ENCODE data around the gene RAPGEF3. TPM values are rescaled to one million over a fixed set of nuclear protein-coding genes. Genes with fewer than 3 reads are reported as not detected.

The RAPGEF3 gene
- total and polyA plus RNA-seq, 2 donors from 2014 or later: 84.3 to 179 TPM

DNA sequence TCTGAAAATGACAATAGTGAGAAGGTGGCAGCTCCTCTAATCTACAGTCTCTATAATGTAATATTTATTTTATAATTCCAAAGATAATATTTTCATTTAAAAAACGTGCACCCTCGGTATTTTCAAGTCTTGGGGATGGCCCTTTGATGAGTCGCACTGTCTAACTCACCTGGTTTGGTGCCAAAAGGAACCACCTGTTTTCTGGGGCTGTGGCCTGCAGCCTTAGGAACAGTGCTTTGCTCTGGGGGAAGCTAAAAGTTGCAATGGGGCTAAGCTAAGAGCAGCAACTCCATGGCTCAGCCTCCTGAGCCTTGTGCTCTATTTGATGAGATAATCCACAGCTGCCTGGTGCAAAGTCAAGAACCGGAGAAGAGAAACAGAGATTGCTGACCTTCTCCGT is 27.0 kb downstream of the RAPGEF3 start:
- DNase-seq (no peak), FAIRE-seq (no peak)
- Histone ChIP-seq H3K9me3 (ENCODE audit: control insufficient read depth in 2 of 3, insufficient read depth in 1 of 3, low read length in 3 of 3) (no peaks in the 10 kb centered on the region), H3K36me3 (ENCODE audit: control insufficient read depth in 2 of 3, insufficient read depth in 3 of 3, low read length in 3 of 3) (peaks cover 0 to 3% (median 0%) of the 10 kb centered on the region in 3 donors), H3K9ac (ENCODE audit: low read length in 3 of 3) (no peak overlapping the region), H3K4me1 (ENCODE audit: control insufficient read depth in 2 of 3, insufficient read depth in 2 of 3, low read depth in 1 of 3, low read length in 3 of 3) (peaks cover 4 to 23% (median 14%) of the 10 kb centered on the region in 3 donors), H3K27ac (ENCODE audit: low read depth in 2 of 2, low read length in 2 of 2) (no peak overlapping the region), H3K4me3 (ENCODE audit: low read length in 3 of 3) (no peak overlapping the region), H3K27me3 (ENCODE audit: control insufficient read depth, insufficient read depth, low read length) (no peaks in the 10 kb centered on the region)
- TF ChIP-seq, protein P1, sequence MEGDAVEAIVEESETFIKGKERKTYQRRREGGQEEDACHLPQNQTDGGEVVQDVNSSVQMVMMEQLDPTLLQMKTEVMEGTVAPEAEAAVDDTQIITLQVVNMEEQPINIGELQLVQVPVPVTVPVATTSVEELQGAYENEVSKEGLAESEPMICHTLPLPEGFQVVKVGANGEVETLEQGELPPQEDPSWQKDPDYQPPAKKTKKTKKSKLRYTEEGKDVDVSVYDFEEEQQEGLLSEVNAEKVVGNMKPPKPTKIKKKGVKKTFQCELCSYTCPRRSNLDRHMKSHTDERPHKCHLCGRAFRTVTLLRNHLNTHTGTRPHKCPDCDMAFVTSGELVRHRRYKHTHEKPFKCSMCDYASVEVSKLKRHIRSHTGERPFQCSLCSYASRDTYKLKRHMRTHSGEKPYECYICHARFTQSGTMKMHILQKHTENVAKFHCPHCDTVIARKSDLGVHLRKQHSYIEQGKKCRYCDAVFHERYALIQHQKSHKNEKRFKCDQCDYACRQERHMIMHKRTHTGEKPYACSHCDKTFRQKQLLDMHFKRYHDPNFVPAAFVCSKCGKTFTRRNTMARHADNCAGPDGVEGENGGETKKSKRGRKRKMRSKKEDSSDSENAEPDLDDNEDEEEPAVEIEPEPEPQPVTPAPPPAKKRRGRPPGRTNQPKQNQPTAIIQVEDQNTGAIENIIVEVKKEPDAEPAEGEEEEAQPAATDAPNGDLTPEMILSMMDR (IDR thresholded peaks at IDR 0.05; ENCODE audit: borderline replicate concordance, extremely low read depth, insufficient read depth): no peak
- intact Hi-C loops (cut with DNase I): no loop called here

DNA sequence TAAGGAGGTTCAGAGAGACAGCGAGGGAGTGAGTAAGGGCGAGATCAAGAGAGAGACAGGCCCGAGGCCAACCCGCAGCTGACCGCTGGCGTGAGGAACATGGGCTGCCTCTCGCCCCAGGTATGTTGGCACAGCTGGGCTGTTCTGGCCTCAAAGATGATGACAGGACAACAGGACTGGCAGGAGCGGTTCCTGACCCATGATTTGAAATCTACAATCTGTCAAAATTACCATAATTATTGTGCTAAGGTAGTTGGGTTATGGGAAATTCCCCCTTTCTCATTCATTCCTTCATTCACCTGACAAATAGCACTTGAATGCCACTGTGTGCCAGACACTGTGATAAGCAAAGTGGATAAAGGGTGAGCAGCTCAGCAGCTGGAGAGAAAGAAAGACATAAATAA is 28.3 kb downstream of the RAPGEF3 start:
- Histone ChIP-seq H3K27ac (ENCODE audit: low read depth in 2 of 2, low read length in 2 of 2) (no peak overlapping the region), H3K4me3 (ENCODE audit: low read length in 3 of 3) (no peak overlapping the region), H3K36me3 (ENCODE audit: control insufficient read depth in 2 of 3, insufficient read depth in 3 of 3, low read length in 3 of 3) (no peaks in the 10 kb centered on the region), H3K27me3 (ENCODE audit: control insufficient read depth, insufficient read depth, low read length) (no peaks in the 10 kb centered on the region), H3K9me3 (ENCODE audit: control insufficient read depth in 2 of 3, insufficient read depth in 1 of 3, low read length in 3 of 3) (no peaks in the 10 kb centered on the region), H3K4me1 (ENCODE audit: control insufficient read depth in 2 of 3, insufficient read depth in 2 of 3, low read depth in 1 of 3, low read length in 3 of 3) (peaks cover 4 to 10% (median 5%) of the 10 kb centered on the region in 3 donors), H3K9ac (ENCODE audit: low read length in 3 of 3) (no peak overlapping the region)
- TF ChIP-seq, protein P1 (IDR thresholded peaks at IDR 0.05; ENCODE audit: borderline replicate concordance, extremely low read depth, insufficient read depth): no peak
- DNase-seq (no peak), FAIRE-seq (no peak)
- intact Hi-C loops (cut with DNase I): no loop called here

DNA sequence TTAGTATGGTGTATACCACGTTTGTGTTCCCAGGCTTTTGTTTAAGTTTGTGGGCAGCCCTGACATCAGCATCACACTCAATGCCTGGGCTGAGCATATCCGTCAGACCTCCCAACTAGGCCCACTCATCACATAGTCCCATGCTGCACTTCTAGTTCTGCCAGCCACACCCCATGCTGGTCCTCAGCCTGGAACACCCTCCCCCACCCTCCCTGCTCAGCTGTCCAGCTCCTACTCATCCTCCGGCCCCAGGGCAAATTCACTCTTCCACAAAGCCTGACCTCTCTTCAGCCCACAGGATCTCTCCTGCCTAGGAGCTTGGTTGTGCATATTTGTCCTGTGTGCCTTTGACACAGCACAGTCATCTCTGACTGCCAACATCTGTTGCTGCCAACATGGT is 29.4 kb downstream of the RAPGEF3 start:
- Histone ChIP-seq H3K9ac (ENCODE audit: low read length in 3 of 3) (no peak overlapping the region), H3K4me3 (ENCODE audit: low read length in 3 of 3) (no peak overlapping the region), H3K9me3 (ENCODE audit: control insufficient read depth in 2 of 3, insufficient read depth in 1 of 3, low read length in 3 of 3) (no peaks in the 10 kb centered on the region), H3K27ac (ENCODE audit: low read depth in 2 of 2, low read length in 2 of 2) (no peak overlapping the region), H3K27me3 (ENCODE audit: control insufficient read depth, insufficient read depth, low read length) (no peaks in the 10 kb centered on the region), H3K4me1 (ENCODE audit: control insufficient read depth in 2 of 3, insufficient read depth in 2 of 3, low read depth in 1 of 3, low read length in 3 of 3) (peaks cover 0 to 3% (median 0%) of the 10 kb centered on the region in 3 donors), H3K36me3 (ENCODE audit: control insufficient read depth in 2 of 3, insufficient read depth in 3 of 3, low read length in 3 of 3) (no peaks in the 10 kb centered on the region)
- no peak for DNase-seq
- TF ChIP-seq, protein P1 (IDR thresholded peaks at IDR 0.05; ENCODE audit: borderline replicate concordance, extremely low read depth, insufficient read depth): no peak
- intact Hi-C loops (cut with DNase I): no loop called here
- FAIRE-seq: no peak

DNA sequence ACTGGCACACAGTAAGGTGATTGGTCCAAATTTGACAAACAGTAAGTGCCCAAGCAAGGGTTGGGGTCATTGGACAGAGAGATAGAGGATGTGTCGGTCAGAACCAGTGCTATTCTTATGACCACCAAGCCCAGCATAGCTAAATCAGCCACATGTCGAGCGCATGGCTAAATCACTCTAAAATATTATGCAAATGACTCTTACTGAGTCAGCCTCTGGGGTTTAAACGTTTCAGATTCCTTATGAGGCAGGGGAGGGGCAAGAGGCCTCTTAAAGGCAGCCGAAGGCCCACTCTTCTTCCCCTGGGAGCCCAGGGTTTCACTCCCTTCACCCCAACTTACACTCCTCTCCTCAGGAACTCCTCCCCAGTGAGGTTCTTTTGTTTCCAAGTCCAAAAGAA is 32.8 kb downstream of the RAPGEF3 start:
- intact Hi-C loops (cut with DNase I): no loop called here
- Histone ChIP-seq H3K9me3 (ENCODE audit: control insufficient read depth in 2 of 3, insufficient read depth in 1 of 3, low read length in 3 of 3) (no peaks in the 10 kb centered on the region), H3K27me3 (ENCODE audit: control insufficient read depth, insufficient read depth, low read length) (no peaks in the 10 kb centered on the region), H3K4me3 (ENCODE audit: low read length in 3 of 3) (no peak overlapping the region), H3K27ac (ENCODE audit: low read depth in 2 of 2, low read length in 2 of 2) (peak overlapping the region in 1 of 2 donors; percentile 13), H3K9ac (ENCODE audit: low read length in 3 of 3) (no peak overlapping the region), H3K36me3 (ENCODE audit: control insufficient read depth in 2 of 3, insufficient read depth in 3 of 3, low read length in 3 of 3) (no peaks in the 10 kb centered on the region), H3K4me1 (ENCODE audit: control insufficient read depth in 2 of 3, insufficient read depth in 2 of 3, low read depth in 1 of 3, low read length in 3 of 3) (peaks cover 0 to 3% (median 2%) of the 10 kb centered on the region in 3 donors)
- TF ChIP-seq, protein P1 (IDR thresholded peaks at IDR 0.05; ENCODE audit: borderline replicate concordance, extremely low read depth, insufficient read depth): no peak
- no peak for FAIRE-seq
- DNase-seq: peak in 1 of 5 donors; percentile 43

Data from kidney (tissue), 14 donors.